K562 (cell line): ENCODE data around the gene ATP5PF.

Experiments
- CBX5 ChIP-seq: IDR thresholded peaks from 2 replicates; pipeline ENCODE4 v1.6.1; 2014; ENCODE audit warnings: low read depth, borderline replicate concordance
- CTCF ChIP-seq, 3 experiments: IDR thresholded peaks in 2 of 3; conservative IDR thresholded peaks in 1 of 3; 2 replicates each; pipeline ENCODE4 v1.5.1; 2011 to 2012; ENCODE audit warnings: low read length in 3 of 3, mild to moderate bottlenecking in 3 of 3, control low read depth in 2 of 3, improper control_type of control experiment in 1 of 3, inconsistent platforms in 1 of 3, low read depth in 1 of 3, mixed read lengths in 1 of 3, moderate library complexity in 1 of 3; ENCODE audit not compliant: insufficient read depth in 2 of 3
- ELF2 ChIP-seq: fragments of 250-450 bp; sonication (Bioruptor Pico); IDR thresholded peaks from 2 replicates; pipeline ENCODE4 v1.5.0; 2021; ENCODE audit warnings: mild to moderate bottlenecking
- GATA2 ChIP-seq: sonication (generic); formaldehyde crosslinking; IDR thresholded peaks from 2 replicates; pipeline ENCODE4 v1.4.0; 2020; ENCODE audit warnings: mild to moderate bottlenecking, missing genetic modification reagents
- LEF1 ChIP-seq: fragments of 450-650 bp; IDR thresholded peaks from 2 replicates; pipeline ENCODE4 v1.6.1; 2016; ENCODE audit warnings: mild to moderate bottlenecking
- MAX ChIP-seq: sonication (generic); formaldehyde crosslinking; IDR thresholded peaks from 2 replicates; pipeline ENCODE4 v1.9.0; 2022; ENCODE audit warnings: mild to moderate bottlenecking, missing genetic modification reagents
- MYC ChIP-seq, 2 experiments: fragments of 250-450 bp in 1 of 2; sonication (Bioruptor Pico) in 1 of 2; IDR thresholded peaks; 2 replicates each; pipeline versions ENCODE4 v1.5.1 to v1.6.1; 2012 to 2021; ENCODE audit warnings: low read depth in 2 of 2, borderline replicate concordance in 1 of 2, improper control_type of control experiment in 1 of 2, low read length in 1 of 2, mild to moderate bottlenecking in 1 of 2, moderate library complexity in 1 of 2
- RBM15 ChIP-seq: fragments of 200-400 bp; formaldehyde crosslinking; IDR thresholded peaks from 2 replicates; pipeline ENCODE4 v1.6.1; 2018; ENCODE audit warnings: mild to moderate bottlenecking, low read length, moderate library complexity; ENCODE audit not compliant: insufficient read depth
- RNF2 ChIP-seq: sonication (generic); IDR thresholded peaks from 2 replicates; pipeline ENCODE4 v1.6.1; 2016
- TF ChIP-seq, protein P1 (sequence below): sonication (generic); formaldehyde crosslinking; IDR thresholded peaks from 2 replicates; pipeline ENCODE4 v1.8.1; 2022; ENCODE audit warnings: missing genetic modification reagents

GRCh38 chr21:25756190-25756932 is 21.7 kb upstream of the ATP5PF start:
- TF ChIP-seq, protein P1, sequence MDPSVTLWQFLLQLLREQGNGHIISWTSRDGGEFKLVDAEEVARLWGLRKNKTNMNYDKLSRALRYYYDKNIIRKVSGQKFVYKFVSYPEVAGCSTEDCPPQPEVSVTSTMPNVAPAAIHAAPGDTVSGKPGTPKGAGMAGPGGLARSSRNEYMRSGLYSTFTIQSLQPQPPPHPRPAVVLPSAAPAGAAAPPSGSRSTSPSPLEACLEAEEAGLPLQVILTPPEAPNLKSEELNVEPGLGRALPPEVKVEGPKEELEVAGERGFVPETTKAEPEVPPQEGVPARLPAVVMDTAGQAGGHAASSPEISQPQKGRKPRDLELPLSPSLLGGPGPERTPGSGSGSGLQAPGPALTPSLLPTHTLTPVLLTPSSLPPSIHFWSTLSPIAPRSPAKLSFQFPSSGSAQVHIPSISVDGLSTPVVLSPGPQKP: no peak
- no peak for TF ChIP-seq ELF2 (CRISPR knock-in tag)
- no peak for TF ChIP-seq GATA2 (CRISPR knock-in tag)
- TF ChIP-seq CBX5: no peak
- TF ChIP-seq RBM15: no peak
- no peak for TF ChIP-seq MYC (IDR thresholded peaks at IDR 0.05; ENCODE audit: low read depth, low read length)
- no peak for TF ChIP-seq MYC (CRISPR knock-in tag; IDR thresholded peaks at IDR 0.05; ENCODE audit: borderline replicate concordance, low read depth)
- TF ChIP-seq MAX (CRISPR knock-in tag): no peak
- TF ChIP-seq RNF2: no peak
- TF ChIP-seq CTCF (IDR thresholded peaks at IDR 0.05 in 2 of 3, conservative IDR thresholded peaks at IDR 0.05 in 1 of 3; ENCODE audit: insufficient read depth in 2 of 3, low read depth in 1 of 3, low read length in 3 of 3): no peak
- no peak for TF ChIP-seq LEF1
